ENCODE results near the gene ZNF454. TPM values are rescaled to one million over a fixed set of nuclear protein-coding genes. Genes with fewer than 3 reads are reported as not detected.

Gene ZNF454
- total and polyA plus RNA-seq, 9 donors, result 2.2 to 7.4 (median 4.4) TPM

DNA sequence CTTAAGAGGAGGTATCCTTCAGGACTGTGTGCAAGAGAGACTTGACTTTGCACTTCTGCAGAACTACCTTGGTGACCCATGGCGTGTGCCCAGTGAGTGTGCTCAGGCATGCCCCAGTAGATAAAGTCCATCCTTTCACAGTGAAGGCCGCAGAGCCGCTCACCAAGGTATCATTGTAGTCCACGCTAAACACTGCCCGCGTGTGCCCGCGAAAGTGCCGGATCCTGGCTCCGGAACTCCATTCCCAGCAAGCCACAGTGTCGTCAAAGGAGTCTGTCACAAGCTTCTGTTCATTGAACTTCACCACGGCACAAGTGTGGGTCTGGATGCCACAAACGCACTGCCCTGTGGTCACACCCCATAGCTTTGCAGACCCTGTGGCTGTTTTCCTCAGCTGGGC is 57.4 kb downstream of the ZNF454 start:
- Histone ChIP-seq H3K27me3 (no peaks in the 10 kb centered on the region), H3K27ac (no peak overlapping the region), H3K36me3 (no peaks in the 10 kb centered on the region), H3K4me3 (no peak overlapping the region), H3K9me3 (no peaks in the 10 kb centered on the region), H3K4me1 (ENCODE audit: insufficient read depth) (no peaks in the 10 kb centered on the region)
- intact Hi-C loops (cut with DNase I), result no loop called here
- TF ChIP-seq CTCF (IDR thresholded peaks at IDR 0.05), result no peak
- no peak for TF ChIP-seq POLR2A (IDR thresholded peaks at IDR 0.05)
- TF ChIP-seq EP300 (IDR thresholded peaks at IDR 0.05), result no peak
- 92 to 93% (median 92%) methylated on average over 13 of the region's 13 CpGs for WGBS, 3 donors
- no peak for DNase-seq

- H3K4me3 ChIP-seq, result no peak overlapping the region
- H3K27ac ChIP-seq, result no peak overlapping the region
- H3K9me3 ChIP-seq, result no peaks in the 10 kb centered on the region
- WGBS, 3 donors, result 72 to 83% (median 83%) methylated on average over 2 of the region's 2 CpGs
- H3K27me3 ChIP-seq, result no peaks in the 10 kb centered on the region
- no peaks in the 10 kb centered on the region for H3K36me3 ChIP-seq
- DNase-seq, result no peak
- no peaks in the 10 kb centered on the region for H3K4me1 ChIP-seq (ENCODE audit: insufficient read depth)
- TF ChIP-seq EP300 (IDR thresholded peaks at IDR 0.05) (no peak), CTCF (IDR thresholded peaks at IDR 0.05) (no peak)
- intact Hi-C loops (cut with DNase I), result no loop called here
Measured at GRCh38 chr5:179006564-179006963, 65.6 kb downstream of the ZNF454 start.

GRCh38 chr5:179008667-179009066 is 67.7 kb downstream of the ZNF454 start:
- no peaks in the 10 kb centered on the region for H3K27me3 ChIP-seq
- intact Hi-C loops (cut with DNase I), result no loop called here
- H3K36me3 ChIP-seq, result no peaks in the 10 kb centered on the region
- DNase-seq, result no peak
- no peak overlapping the region for H3K27ac ChIP-seq
- no peak overlapping the region for H3K4me3 ChIP-seq
- H3K4me1 ChIP-seq (ENCODE audit: insufficient read depth), result no peaks in the 10 kb centered on the region
- TF ChIP-seq EP300 (IDR thresholded peaks at IDR 0.05) (no peak), POLR2A (IDR thresholded peaks at IDR 0.05) (no peak), CTCF (IDR thresholded peaks at IDR 0.05) (no peak)
- H3K9me3 ChIP-seq, result no peaks in the 10 kb centered on the region
- 18 to 27% (median 25%) methylated on average over 1 of the region's 1 CpG for WGBS, 3 donors

Other genes starting within 250 kb of the ZNF454 start
- gene ZNF354A, start 210.5 kb upstream of the ZNF454 start, total RNA-seq, result 10 to 100 TPM in 5 of 7 donors, 1 to 10 TPM in 2; 7.4 to 13.4 (median 10.8) TPM
- gene ZNF354A, start 210.5 kb upstream of the ZNF454 start, polyA plus RNA-seq, result 1 to 10 TPM; 8.1 to 8.9 TPM
- gene ZNF354B, start 81.2 kb upstream of the ZNF454 start, total RNA-seq, result 10 to 100 TPM; 15.0 to 21.8 (median 16.3) TPM
- 10 to 100 TPM in 1 of 2 donors, 1 to 10 TPM in 1; 9.5 to 10.8 TPM for gene ZNF354B, start 81.2 kb upstream of the ZNF454 start, polyA plus RNA-seq
- gene ZFP2, start 45.3 kb upstream of the ZNF454 start, total RNA-seq, result 1 to 10 TPM; 1.1 to 4.2 (median 3.4) TPM
- 1 to 10 TPM; 2.4 to 3.3 TPM for gene ZFP2, start 45.3 kb upstream of the ZNF454 start, polyA plus RNA-seq
- gene GRM6, start 54.1 kb downstream of the ZNF454 start, total RNA-seq, result not detected
- gene GRM6, start 54.1 kb downstream of the ZNF454 start, polyA plus RNA-seq, result not detected
- gene ZNF879, start 82.6 kb downstream of the ZNF454 start, total RNA-seq, result 10 to 100 TPM in 1 of 7 donors, 1 to 10 TPM in 6; 2.5 to 12.1 (median 5.8) TPM
- 1 to 10 TPM; 2.7 to 3.1 TPM for gene ZNF879, start 82.6 kb downstream of the ZNF454 start, polyA plus RNA-seq
- gene ZNF354C, start 119.2 kb downstream of the ZNF454 start, total RNA-seq, result 10 to 100 TPM in 3 of 7 donors, 1 to 10 TPM in 4; 4.9 to 11.8 (median 10.0) TPM
- 1 to 10 TPM; 4.1 to 6.2 TPM for gene ZNF354C, start 119.2 kb downstream of the ZNF454 start, polyA plus RNA-seq